Lung (tissue), 12 donors: ENCODE data around the gene NKIRAS2. TPM values are rescaled to one million over a fixed set of nuclear protein-coding genes. Genes with fewer than 3 reads are reported as not detected.

Experiments used
- ATAC-seq: fragments of 200-7000 bp; cut with Tn5 transposase; one replicate; pipeline ENCODE4 v1.9.1; 2020; ENCODE audit warnings: moderate number of reproducible peaks; ENCODE audit not compliant: insufficient read depth, low FRiP score
- DNase-seq, 3 donors: peaks; one replicate each; pipeline ENCODE4 v3.0.0-alpha.2; 2013 to 2017
- H3K27ac ChIP-seq, 2 donors: one replicate each; pipeline ENCODE4 v1.5.1; 2013; ENCODE audit warnings: mild to moderate bottlenecking in 2 of 2, moderate library complexity in 2 of 2, control low read depth in 1 of 2, inconsistent platforms in 1 of 2, low read depth in 1 of 2, low read length in 1 of 2
- H3K27me3 ChIP-seq, 3 donors: one replicate each; pipeline ENCODE4 v1.5.1; 2013; ENCODE audit warnings: low read length in 2 of 3; ENCODE audit not compliant: control insufficient read depth in 3 of 3, insufficient read depth in 3 of 3
- H3K36me3 ChIP-seq, 4 donors: one replicate each; pipeline ENCODE4 v1.5.1; 2013; ENCODE audit warnings: low read length in 4 of 4, mild to moderate bottlenecking in 1 of 4, moderate library complexity in 1 of 4; ENCODE audit not compliant: control insufficient read depth in 4 of 4, insufficient read depth in 4 of 4
- H3K4me1 ChIP-seq, 5 donors: one replicate each; pipeline ENCODE4 v1.5.1; 2013; ENCODE audit warnings: low read length in 5 of 5, mild to moderate bottlenecking in 2 of 5, moderate library complexity in 1 of 5; ENCODE audit not compliant: control insufficient read depth in 5 of 5, insufficient read depth in 5 of 5
- H3K4me3 ChIP-seq: one replicate; pipeline ENCODE4 v1.5.1; 2013; ENCODE audit warnings: mild to moderate bottlenecking, control low read depth, moderate library complexity
- H3K9ac ChIP-seq, 2 donors: one replicate each; pipeline ENCODE4 v1.5.1; 2013; ENCODE audit warnings: low read length in 2 of 2, control low read depth in 1 of 2; ENCODE audit not compliant: insufficient read depth in 1 of 2
- H3K9me3 ChIP-seq, 4 donors: one replicate each; pipeline ENCODE4 v1.5.1; 2013; ENCODE audit warnings: low read length in 3 of 4, mild to moderate bottlenecking in 1 of 4, moderate library complexity in 1 of 4; ENCODE audit not compliant: control insufficient read depth in 4 of 4, insufficient read depth in 3 of 4
- CTCF ChIP-seq: IDR thresholded peaks from 2 replicates; pipeline ENCODE4 v1.5.1; 2012; ENCODE audit warnings: mild to moderate bottlenecking; ENCODE audit errors: control extremely low read depth, extremely low read depth
- WGBS, 2 donors: extraction: QIAGEN DNeasy Blood & Tissue Kit; methylation state at CpG; one replicate each; pipeline ENCODE4 v1.1.7; 2013; 5-methylcytosine and 5-hydroxymethylcytosine counted together
- polyA plus RNA-seq, 2 donors: library from polyadenylated mRNA; stranded (reverse); fragments of 200-250 nt; gene quantifications; one replicate each; pipeline ENCODE4 v1.2.1, GENCODE V29; 2013
- total RNA-seq, 2 donors: library from RNA; depleted of rRNA in 1 of 2; stranded (reverse); fragments of >200 nt in 1 of 2; gene quantifications; one replicate each; pipeline ENCODE4 v1.2.1, GENCODE V29; 2014 to 2021
- donor health status: control.
- donor health status: control.
- donor health status: Bipolar disorder and iron deficiency.
- donor health status: healthy.
- donor health status: DM: yes; HTN: yes; CAD: no.

NKIRAS2 gene
- total and polyA plus RNA-seq, 4 donors: 29.2 to 44.2 (median 32.3) TPM

GRCh38 chr17:42055496-42055895, 35.6 kb downstream of the NKIRAS2 start:
- no peak overlapping the region for H3K4me3 ChIP-seq
- H3K27ac ChIP-seq: no peak overlapping the region
- 61 to 84% methylated on average over 6 of the region's 6 CpGs for WGBS, 2 donors
- H3K9ac ChIP-seq: no peak overlapping the region
- H3K9me3 ChIP-seq: peaks cover 0 to 4% (median 0%) of the 10 kb centered on the region in 4 donors
- ATAC-seq (no peak), DNase-seq (no peak)
- no peaks in the 10 kb centered on the region for H3K36me3 ChIP-seq
- H3K4me1 ChIP-seq: peaks cover 0 to 3% (median 0%) of the 10 kb centered on the region in 5 donors
- H3K27me3 ChIP-seq: peaks cover 0 to 10% (median 5%) of the 10 kb centered on the region in 3 donors
- TF ChIP-seq CTCF: no peak

GRCh38 chr17:42056635-42057034, 36.7 kb downstream of the NKIRAS2 start:
- Histone ChIP-seq H3K36me3 (no peaks in the 10 kb centered on the region), H3K27me3 (peaks cover 0 to 10% (median 5%) of the 10 kb centered on the region in 3 donors), H3K27ac (no peak overlapping the region), H3K9ac (no peak overlapping the region), H3K4me3 (no peak overlapping the region), H3K4me1 (no peaks in the 10 kb centered on the region), H3K9me3 (peaks cover 0 to 4% (median 0%) of the 10 kb centered on the region in 4 donors)
- no peak for TF ChIP-seq CTCF
- DNase-seq (no peak), ATAC-seq (no peak)
- WGBS, 2 donors: 75 to 79% methylated on average over 3 of the region's 3 CpGs

GRCh38 chr17:42058063-42058462, 38.2 kb downstream of the NKIRAS2 start:
- Histone ChIP-seq H3K4me3 (no peak overlapping the region), H3K27ac (no peak overlapping the region), H3K27me3 (peaks cover 0 to 6% (median 1%) of the 10 kb centered on the region in 3 donors), H3K36me3 (no peaks in the 10 kb centered on the region), H3K4me1 (no peaks in the 10 kb centered on the region), H3K9ac (no peak overlapping the region), H3K9me3 (peaks cover 0 to 4% (median 0%) of the 10 kb centered on the region in 4 donors)
- 75 to 88% methylated on average over 7 of the region's 7 CpGs for WGBS, 2 donors
- ATAC-seq (no peak), DNase-seq (no peak)
- TF ChIP-seq CTCF: no peak

- WGBS, 2 donors: 61 to 64% methylated on average over 4 of the region's 4 CpGs
- TF ChIP-seq CTCF: no peak
- DNase-seq (no peak), ATAC-seq (no peak)
- Histone ChIP-seq H3K27ac (no peak overlapping the region), H3K9me3 (peaks cover 0 to 4% (median 0%) of the 10 kb centered on the region in 4 donors), H3K27me3 (no peaks in the 10 kb centered on the region), H3K4me1 (peaks cover 0 to 4% (median 0%) of the 10 kb centered on the region in 5 donors), H3K36me3 (no peaks in the 10 kb centered on the region), H3K4me3 (no peak overlapping the region), H3K9ac (no peak overlapping the region)
Measured at GRCh38 chr17:42059815-42060214, 39.9 kb downstream of the NKIRAS2 start.
